ENCODE measurements around the gene P2RY2.
A peak's percentile ranks its signal among the peaks of the same experiment; 100 is the strongest.

The P2RY2 gene

DNA sequence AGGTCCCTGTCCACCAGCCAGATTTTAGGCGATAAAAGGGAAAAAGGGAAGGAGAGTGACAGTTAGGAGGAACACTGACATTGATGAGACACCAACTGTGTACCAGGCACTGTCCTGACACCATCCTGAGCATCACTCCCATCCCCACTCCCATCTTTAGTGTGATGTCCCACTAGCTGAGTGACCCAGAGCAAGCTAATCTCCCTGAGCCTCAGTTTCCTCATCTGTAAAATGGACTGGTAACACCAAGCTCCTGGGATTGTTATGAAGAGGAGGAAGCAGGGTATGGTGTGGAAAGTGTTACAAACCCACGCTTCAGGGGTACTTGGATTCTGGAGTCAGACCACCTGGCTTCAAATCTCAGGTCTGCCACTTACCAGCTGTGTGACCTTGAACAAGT is 45.6 kb downstream of the P2RY2 start:
- H3K4me2 ChIP-seq = no peak overlapping the region
- peaks cover 29 to 34% (median 32%) of the 10 kb centered on the region in 10 experiments for H3K4me1 ChIP-seq
- H3K27ac ChIP-seq = no peak overlapping the region
- H3K36me3 ChIP-seq = no peaks in the 10 kb centered on the region
- H3K27me3 ChIP-seq = no peaks in the 10 kb centered on the region
- no peaks in the 10 kb centered on the region for H3K9me3 ChIP-seq (replicated peaks in 1 of 11)
- no peak for TF ChIP-seq Cebpa-rat (IDR thresholded peaks at IDR 0.05)
- H3K4me3 ChIP-seq = no peak overlapping the region
- H4K20me1 ChIP-seq = no peaks in the 10 kb centered on the region
- no peak overlapping the region for H3K9ac ChIP-seq

DNA sequence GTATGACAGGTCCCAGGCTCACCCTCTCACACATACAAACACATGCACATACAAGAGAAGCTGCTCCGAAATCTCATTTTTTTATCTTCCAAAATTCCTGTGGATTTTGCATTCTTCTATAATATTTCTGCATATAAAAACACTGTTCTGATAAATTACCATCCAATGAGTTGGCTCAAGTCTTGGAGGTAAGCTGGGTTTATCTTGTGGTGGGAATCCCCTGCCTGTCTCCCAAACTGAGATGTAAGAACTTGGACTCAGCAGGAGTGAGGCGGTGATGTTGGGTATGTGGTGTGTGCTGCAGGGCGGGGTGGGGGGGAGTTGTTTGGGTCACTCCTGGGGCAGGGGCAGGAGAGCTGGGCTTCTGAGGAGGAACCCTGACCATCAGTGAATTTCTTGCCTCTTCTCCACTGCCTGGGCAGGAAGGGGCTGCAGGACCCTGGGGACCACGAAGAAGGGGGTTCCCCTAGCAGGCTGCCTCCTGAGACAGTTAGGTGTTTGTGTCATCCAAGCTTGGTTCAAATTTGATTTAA is 47.3 kb downstream of the P2RY2 start:
- H3K27me3 ChIP-seq = no peaks in the 10 kb centered on the region
- H3K36me3 ChIP-seq = no peaks in the 10 kb centered on the region
- H3K4me3 ChIP-seq = no peak overlapping the region
- no peaks in the 10 kb centered on the region for H3K9me3 ChIP-seq (replicated peaks in 1 of 11)
- H3K9ac ChIP-seq = no peak overlapping the region
- H4K20me1 ChIP-seq = no peaks in the 10 kb centered on the region
- H3K27ac ChIP-seq = no peak overlapping the region
- no peak for TF ChIP-seq Cebpa-rat (IDR thresholded peaks at IDR 0.05)
- peaks cover 46 to 51% (median 48%) of the 10 kb centered on the region in 10 experiments for H3K4me1 ChIP-seq
- H3K4me2 ChIP-seq = peak overlapping the region in 9 of 11 experiments; percentile 13 to 78 (median 42); a peak in 17 of 22 replicates

DNA sequence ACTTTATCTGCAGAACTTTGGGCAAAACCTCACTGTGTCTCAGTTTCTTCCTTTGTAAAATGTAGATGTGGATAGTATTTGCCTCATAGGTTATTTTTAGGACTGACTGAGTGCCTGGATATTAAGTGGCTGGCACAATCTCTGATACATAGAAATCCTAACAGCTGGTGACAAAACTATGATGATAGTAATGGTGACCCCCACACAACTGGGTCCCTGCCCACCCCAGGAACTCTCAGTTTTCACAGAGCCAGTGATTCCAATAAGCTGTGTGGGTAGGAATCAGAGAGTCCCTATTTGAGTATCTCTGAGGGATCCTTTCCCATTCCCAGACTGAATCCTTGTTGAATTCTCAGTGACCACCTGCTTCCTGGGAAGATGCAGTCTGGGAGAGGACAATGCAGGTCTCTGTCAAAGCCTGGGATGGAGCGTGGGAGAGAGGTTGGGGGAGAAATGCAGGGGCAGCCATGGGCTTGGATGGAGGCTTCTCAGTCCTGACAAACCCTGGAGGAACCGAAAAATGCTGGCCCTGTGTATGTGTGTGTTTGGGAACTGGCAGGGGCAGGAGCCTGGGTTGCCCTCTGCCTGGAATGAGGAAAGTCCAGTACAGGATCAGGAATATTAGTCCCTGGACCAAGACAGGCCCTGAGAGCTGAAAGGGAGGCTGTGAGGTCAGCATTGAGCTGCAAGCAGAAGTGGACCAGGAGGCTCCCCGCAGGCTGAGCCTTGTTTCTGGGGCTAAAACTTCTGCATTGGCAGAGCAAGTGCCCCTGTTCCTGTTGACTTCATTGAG is 48.0 kb downstream of the P2RY2 start:
- H3K4me3 ChIP-seq = no peak overlapping the region
- H3K4me2 ChIP-seq = peak overlapping the region; percentile 13 to 88 (median 50); a peak in 20 of 22 replicates
- H3K27me3 ChIP-seq = no peaks in the 10 kb centered on the region
- H3K9ac ChIP-seq = no peak overlapping the region
- H3K27ac ChIP-seq = no peak overlapping the region
- TF ChIP-seq Cebpa-rat (IDR thresholded peaks at IDR 0.05) = no peak
- H3K4me1 ChIP-seq = peaks cover 49 to 57% (median 52%) of the 10 kb centered on the region in 10 experiments
- no peaks in the 10 kb centered on the region for H4K20me1 ChIP-seq
- H3K9me3 ChIP-seq (replicated peaks in 1 of 11) = no peaks in the 10 kb centered on the region
- H3K36me3 ChIP-seq = no peaks in the 10 kb centered on the region

DNA sequence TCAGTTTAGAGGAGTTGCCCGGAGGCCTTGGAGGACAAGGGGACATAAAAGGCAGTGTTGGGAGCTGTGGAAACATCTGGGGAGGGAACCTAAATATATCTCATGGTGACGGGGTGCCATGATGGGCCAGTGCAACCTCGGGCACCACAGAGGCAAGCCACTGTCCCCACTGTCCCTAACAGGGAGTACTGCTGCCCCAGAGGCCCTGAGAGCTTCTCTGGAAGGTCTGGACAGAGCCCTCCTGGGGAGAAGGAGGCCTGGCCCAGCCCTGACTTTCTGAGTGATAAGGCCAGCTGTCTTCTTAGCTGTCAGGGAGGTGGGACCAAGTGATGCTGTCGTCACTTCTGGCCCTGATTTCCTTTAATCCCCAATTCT is 48.6 kb downstream of the P2RY2 start:
- Histone ChIP-seq H3K27ac (no peak overlapping the region), H4K20me1 (no peaks in the 10 kb centered on the region), H3K4me2 (peak overlapping the region in 10 of 11 experiments; percentile 13 to 88 (median 56); a peak in 20 of 22 replicates), H3K36me3 (no peaks in the 10 kb centered on the region), H3K9me3 (replicated peaks in 1 of 11) (no peaks in the 10 kb centered on the region), H3K4me1 (peaks cover 50 to 62% (median 58%) of the 10 kb centered on the region in 10 experiments), H3K9ac (no peak overlapping the region), H3K4me3 (no peak overlapping the region), H3K27me3 (no peaks in the 10 kb centered on the region)
- no peak for TF ChIP-seq Cebpa-rat (IDR thresholded peaks at IDR 0.05)

- peak overlapping the region; percentile 44 to 88 (median 64) for H3K4me2 ChIP-seq
- no peak for TF ChIP-seq Cebpa-rat (IDR thresholded peaks at IDR 0.05)
- H3K9ac ChIP-seq = no peak overlapping the region
- H4K20me1 ChIP-seq = no peaks in the 10 kb centered on the region
- H3K36me3 ChIP-seq = no peaks in the 10 kb centered on the region
- peaks cover 56 to 69% (median 64%) of the 10 kb centered on the region in 10 experiments for H3K4me1 ChIP-seq
- H3K27me3 ChIP-seq = no peaks in the 10 kb centered on the region
- no peak overlapping the region for H3K27ac ChIP-seq
- no peaks in the 10 kb centered on the region for H3K9me3 ChIP-seq (replicated peaks in 1 of 11)
- H3K4me3 ChIP-seq = no peak overlapping the region
These were observed 49.2 kb downstream of the P2RY2 start for GRCh38 chr11:73267122-73267846.

DNA sequence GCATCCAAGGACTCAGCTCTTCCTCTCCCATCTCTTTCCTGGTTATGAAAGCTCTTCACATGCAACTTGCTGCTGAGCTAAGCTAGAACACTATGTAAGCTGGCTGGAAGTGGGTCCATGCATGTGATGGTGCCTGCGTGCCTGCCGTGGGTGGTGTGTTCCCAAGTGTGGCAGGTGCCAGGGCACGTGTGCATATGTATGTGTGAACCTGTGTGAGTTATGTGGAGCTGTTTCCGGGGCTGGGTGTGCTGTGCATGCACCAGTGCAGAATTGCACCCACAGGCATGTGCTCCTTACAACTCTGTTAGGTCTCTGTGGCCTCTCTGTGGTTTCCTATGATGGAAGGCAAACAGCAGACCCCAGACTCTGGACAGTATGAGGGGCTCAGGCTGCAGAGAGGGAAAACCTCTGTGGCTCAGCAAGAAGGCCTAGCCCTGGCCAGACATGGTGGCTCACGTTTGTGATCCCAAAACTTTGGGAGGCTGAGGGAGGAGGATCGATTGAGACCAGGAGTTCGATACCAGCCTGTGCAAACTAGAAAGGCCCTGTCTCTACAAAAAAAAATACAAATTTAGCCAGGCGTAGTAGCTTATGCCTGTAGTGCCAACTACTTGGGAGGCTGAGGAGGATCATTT is 49.9 kb downstream of the P2RY2 start:
- H3K9me3 ChIP-seq (replicated peaks in 1 of 11) = no peaks in the 10 kb centered on the region
- no peaks in the 10 kb centered on the region for H4K20me1 ChIP-seq
- no peak overlapping the region for H3K9ac ChIP-seq
- no peaks in the 10 kb centered on the region for H3K27me3 ChIP-seq
- no peak overlapping the region for H3K4me3 ChIP-seq
- no peaks in the 10 kb centered on the region for H3K36me3 ChIP-seq
- peak overlapping the region; percentile 44 to 88 (median 64) for H3K4me2 ChIP-seq
- H3K4me1 ChIP-seq = peaks cover 64 to 76% (median 72%) of the 10 kb centered on the region in 10 experiments
- no peak for TF ChIP-seq Cebpa-rat (IDR thresholded peaks at IDR 0.05)
- no peak overlapping the region for H3K27ac ChIP-seq

DNA sequence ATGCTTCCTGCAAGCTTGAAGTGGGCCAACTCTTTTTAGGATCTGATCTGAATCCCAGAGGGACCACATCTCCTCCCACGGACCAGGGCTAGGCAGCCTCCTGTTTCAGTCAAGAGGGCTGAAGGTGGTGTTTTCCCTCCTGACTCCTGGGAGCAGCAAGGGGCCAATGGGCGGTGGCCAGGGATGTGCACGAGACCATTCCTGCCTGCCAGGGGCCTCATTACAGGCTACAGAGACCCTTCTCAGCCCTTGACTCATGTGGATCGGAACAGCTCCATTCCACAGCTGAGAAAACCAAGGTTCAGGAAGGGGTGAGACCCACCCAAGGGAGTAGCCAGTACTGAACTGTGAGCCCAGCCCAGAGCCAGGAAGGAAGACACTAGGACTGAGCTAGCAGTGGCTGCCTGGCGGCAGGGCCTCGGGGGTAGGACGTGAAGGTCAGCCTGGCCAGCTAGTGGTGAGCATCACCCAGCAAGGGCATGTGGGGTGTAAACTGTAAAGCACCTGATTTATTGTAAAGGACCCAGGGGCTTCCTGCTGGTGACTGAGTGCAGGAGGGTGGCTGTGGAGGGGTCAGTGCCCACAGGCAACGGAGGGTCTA is 50.7 kb downstream of the P2RY2 start:
- TF ChIP-seq Cebpa-rat (IDR thresholded peaks at IDR 0.05) = no peak
- Histone ChIP-seq H3K36me3 (no peaks in the 10 kb centered on the region), H4K20me1 (no peaks in the 10 kb centered on the region), H3K27me3 (no peaks in the 10 kb centered on the region), H3K4me1 (peaks cover 71 to 84% (median 79%) of the 10 kb centered on the region in 10 experiments), H3K9me3 (replicated peaks in 1 of 11) (no peaks in the 10 kb centered on the region), H3K4me3 (no peak overlapping the region), H3K27ac (no peak overlapping the region), H3K4me2 (peak overlapping the region; percentile 44 to 88 (median 64)), H3K9ac (0 out of 22 replicates have a peak overlapping the region, but pooled peaks of 1 of the 11 experiments have one; percentile 2)

DNA sequence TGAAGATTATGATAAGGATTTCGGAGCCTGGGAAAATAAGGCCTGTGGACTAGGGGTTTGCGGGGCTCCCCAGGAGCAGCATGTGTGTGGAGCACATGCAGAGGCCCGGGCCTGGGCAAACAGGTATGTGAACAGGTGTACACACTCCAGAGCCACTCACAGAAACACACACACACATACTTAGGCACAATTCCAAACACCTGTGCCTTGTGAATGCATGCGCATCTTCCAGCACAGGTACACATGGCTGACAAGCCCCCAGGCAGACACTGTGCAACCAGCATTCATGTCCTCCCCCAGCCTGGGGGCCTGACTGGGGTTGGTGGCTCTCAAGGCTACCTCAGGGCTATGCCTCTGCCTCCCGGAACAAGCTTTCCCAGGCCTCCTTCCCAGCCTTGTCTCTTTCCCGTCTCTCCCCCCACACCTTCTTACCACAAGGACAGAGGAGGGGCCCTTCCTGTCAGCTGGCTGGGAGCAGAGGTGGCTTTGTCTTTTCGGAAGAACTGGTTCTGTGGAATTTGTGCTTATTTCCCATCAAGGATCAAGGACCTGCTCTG is 51.5 kb downstream of the P2RY2 start:
- no peaks in the 10 kb centered on the region for H4K20me1 ChIP-seq
- H3K27ac ChIP-seq = peak overlapping the region in 3 of 11 experiments; percentile 12 to 32 (median 31); a peak in 4 of 22 replicates
- no peaks in the 10 kb centered on the region for H3K9me3 ChIP-seq (replicated peaks in 1 of 11)
- H3K36me3 ChIP-seq = no peaks in the 10 kb centered on the region
- H3K27me3 ChIP-seq = no peaks in the 10 kb centered on the region
- H3K9ac ChIP-seq = peak overlapping the region in 1 of 11 experiments; percentile 21; a peak in 3 of 22 replicates
- no peak overlapping the region for H3K4me3 ChIP-seq
- no peak for TF ChIP-seq Cebpa-rat (IDR thresholded peaks at IDR 0.05)
- H3K4me1 ChIP-seq = peaks cover 79 to 91% (median 87%) of the 10 kb centered on the region in 10 experiments
- H3K4me2 ChIP-seq = peak overlapping the region; percentile 44 to 88 (median 64)
